ENCODE measurements around the gene NSD2. TPM values are rescaled to one million over a fixed set of nuclear protein-coding genes. Genes with fewer than 3 reads are reported as not detected.

NSD2 gene
- total and polyA plus RNA-seq, 2 experiments from 2014 or later, result 25.7 to 30.8 TPM

GRCh38 chr4:1973218-1973617 is 102.0 kb downstream of the NSD2 start:
- H3K4me1 ChIP-seq (ENCODE audit: insufficient read depth), result peaks cover 5% of the 10 kb centered on the region
- H3K9me3 ChIP-seq (ENCODE audit: low read depth), result no peaks in the 10 kb centered on the region
- H3K27ac ChIP-seq, result no peak overlapping the region
- 94% methylated on average over 12 of the region's 12 CpGs for WGBS (ENCODE audit: low lambda C conversion rate, missing lambda C conversion rate)
- no peaks in the 10 kb centered on the region for H3K27me3 ChIP-seq
- no peaks in the 10 kb centered on the region for H3K79me2 ChIP-seq
- TF ChIP-seq EZH2 (IDR thresholded peaks at IDR 0.05; ENCODE audit: borderline replicate concordance) (no peak), CTCF (IDR thresholded peaks at IDR 0.05; ENCODE audit: poor library complexity) (no peak), EZH2phosphoT487 (IDR thresholded peaks at IDR 0.05; ENCODE audit: low read depth, severe bottlenecking, unreplicated experiment) (no peak)
- no peak overlapping the region for H3K4me2 ChIP-seq
- no peak for DNase-seq (ENCODE audit: low spot score)
- no peaks in the 10 kb centered on the region for H3K9me2 ChIP-seq (replicated peaks; ENCODE audit: insufficient read depth)
- no peak overlapping the region for H3K4me3 ChIP-seq
- H4K20me1 ChIP-seq (ENCODE audit: insufficient read depth, poor library complexity, severe bottlenecking), result no peaks in the 10 kb centered on the region
- no peak overlapping the region for H2AFZ ChIP-seq
- no peaks in the 10 kb centered on the region for H3K36me3 ChIP-seq (replicated peaks; ENCODE audit: insufficient read depth, low read depth)

- WGBS (ENCODE audit: low lambda C conversion rate, missing lambda C conversion rate), result 94% methylated on average over 18 of the region's 18 CpGs
- H3K9me2 ChIP-seq (replicated peaks; ENCODE audit: insufficient read depth), result no peaks in the 10 kb centered on the region
- no peak overlapping the region for H2AFZ ChIP-seq
- H3K79me2 ChIP-seq, result no peaks in the 10 kb centered on the region
- no peaks in the 10 kb centered on the region for H3K27me3 ChIP-seq
- no peak overlapping the region for H3K27ac ChIP-seq
- no peaks in the 10 kb centered on the region for H3K9me3 ChIP-seq (ENCODE audit: low read depth)
- H3K4me1 ChIP-seq (ENCODE audit: insufficient read depth), result peaks cover 5% of the 10 kb centered on the region
- no peak overlapping the region for H3K4me3 ChIP-seq
- no peaks in the 10 kb centered on the region for H3K36me3 ChIP-seq (replicated peaks; ENCODE audit: insufficient read depth, low read depth)
- H3K4me2 ChIP-seq, result no peak overlapping the region
- DNase-seq (ENCODE audit: low spot score), result no peak
- no peak for TF ChIP-seq CTCF (IDR thresholded peaks at IDR 0.05; ENCODE audit: poor library complexity)
- H4K20me1 ChIP-seq (ENCODE audit: insufficient read depth, poor library complexity, severe bottlenecking), result no peaks in the 10 kb centered on the region
These were observed 102.5 kb downstream of the NSD2 start for GRCh38 chr4:1973661-1974060.

GRCh38 chr4:1974840-1975239 is 103.6 kb downstream of the NSD2 start:
- no peaks in the 10 kb centered on the region for H3K27me3 ChIP-seq
- no peak for DNase-seq (ENCODE audit: low spot score)
- H3K36me3 ChIP-seq (replicated peaks; ENCODE audit: insufficient read depth, low read depth), result no peaks in the 10 kb centered on the region
- H3K4me2 ChIP-seq, result no peak overlapping the region
- no peaks in the 10 kb centered on the region for H3K9me2 ChIP-seq (replicated peaks; ENCODE audit: insufficient read depth)
- no peak overlapping the region for H3K27ac ChIP-seq
- H3K79me2 ChIP-seq, result no peaks in the 10 kb centered on the region
- TF ChIP-seq CTCF (IDR thresholded peaks at IDR 0.05; ENCODE audit: poor library complexity), result no peak
- no peak for TF ChIP-seq EZH2phosphoT487 (IDR thresholded peaks at IDR 0.05; ENCODE audit: low read depth, severe bottlenecking, unreplicated experiment)
- no peak for TF ChIP-seq EZH2 (IDR thresholded peaks at IDR 0.05; ENCODE audit: borderline replicate concordance)
- no peaks in the 10 kb centered on the region for H4K20me1 ChIP-seq (ENCODE audit: insufficient read depth, poor library complexity, severe bottlenecking)
- H2AFZ ChIP-seq, result no peak overlapping the region
- no peak overlapping the region for H3K4me3 ChIP-seq
- H3K9me3 ChIP-seq (ENCODE audit: low read depth), result no peaks in the 10 kb centered on the region
- WGBS (ENCODE audit: low lambda C conversion rate, missing lambda C conversion rate), result 99% methylated on average over 8 of the region's 8 CpGs
- H3K4me1 ChIP-seq (ENCODE audit: insufficient read depth), result peaks cover 5% of the 10 kb centered on the region

- H3K4me1 ChIP-seq (ENCODE audit: insufficient read depth), result peaks cover 5% of the 10 kb centered on the region
- no peaks in the 10 kb centered on the region for H3K9me2 ChIP-seq (replicated peaks; ENCODE audit: insufficient read depth)
- no peak overlapping the region for H3K4me2 ChIP-seq
- H3K4me3 ChIP-seq, result no peak overlapping the region
- H3K27me3 ChIP-seq, result no peaks in the 10 kb centered on the region
- H4K20me1 ChIP-seq (ENCODE audit: insufficient read depth, poor library complexity, severe bottlenecking), result no peaks in the 10 kb centered on the region
- H3K79me2 ChIP-seq, result no peaks in the 10 kb centered on the region
- TF ChIP-seq EZH2phosphoT487 (IDR thresholded peaks at IDR 0.05; ENCODE audit: low read depth, severe bottlenecking, unreplicated experiment) (no peak), EZH2 (IDR thresholded peaks at IDR 0.05; ENCODE audit: borderline replicate concordance) (no peak), CTCF (IDR thresholded peaks at IDR 0.05; ENCODE audit: poor library complexity) (no peak)
- no peak overlapping the region for H2AFZ ChIP-seq
- WGBS (ENCODE audit: low lambda C conversion rate, missing lambda C conversion rate), result 89% methylated on average over 14 of the region's 14 CpGs
- no peak overlapping the region for H3K27ac ChIP-seq
- no peaks in the 10 kb centered on the region for H3K9me3 ChIP-seq (ENCODE audit: low read depth)
- no peak for DNase-seq (ENCODE audit: low spot score)
- no peaks in the 10 kb centered on the region for H3K36me3 ChIP-seq (replicated peaks; ENCODE audit: insufficient read depth, low read depth)
These were observed 104.2 kb downstream of the NSD2 start for GRCh38 chr4:1975391-1975801.
